GM18498 (cell line): ENCODE data around the gene LRFN2.

ENCODE experiments used
- ATAC-seq: cut with Tn5 transposase; IDR thresholded peaks from one replicate; pipeline ENCODE4 v1.9.1; 2021; ENCODE audit warnings: mild to moderate bottlenecking, moderate library complexity; ENCODE audit not compliant: unreplicated experiment

The LRFN2 gene

GRCh38 chr6:40386200-40386599, 201.0 kb downstream of the LRFN2 start:
- no peak for ATAC-seq

GRCh38 chr6:40383348-40384115, 203.6 kb downstream of the LRFN2 start:
- no peak for ATAC-seq

GRCh38 chr6:40380271-40380670, 206.9 kb downstream of the LRFN2 start:
- no peak for ATAC-seq

- ATAC-seq, result no peak
Observed at GRCh38 chr6:40379811-40380210, 207.4 kb downstream of the LRFN2 start.

GRCh38 chr6:40378725-40379074, 208.5 kb downstream of the LRFN2 start:
- ATAC-seq, result no peak

- ATAC-seq, result no peak
Observed at GRCh38 chr6:40378071-40378724, 209.0 kb downstream of the LRFN2 start.

- ATAC-seq, result no peak
Observed at GRCh38 chr6:40377173-40377806, 209.9 kb downstream of the LRFN2 start.

GRCh38 chr6:40376113-40376650, 211.0 kb downstream of the LRFN2 start:
- no peak for ATAC-seq

- no peak for ATAC-seq
Observed at GRCh38 chr6:40373267-40373666, 213.9 kb downstream of the LRFN2 start.

- ATAC-seq, result no peak
Observed at GRCh38 chr6:40371621-40372020, 215.5 kb downstream of the LRFN2 start.

GRCh38 chr6:40371095-40371494, 216.1 kb downstream of the LRFN2 start:
- no peak for ATAC-seq

GRCh38 chr6:40369891-40370290, 217.3 kb downstream of the LRFN2 start:
- ATAC-seq, result no peak

GRCh38 chr6:40369042-40369441, 218.1 kb downstream of the LRFN2 start:
- no peak for ATAC-seq

GRCh38 chr6:40362859-40363258, 224.3 kb downstream of the LRFN2 start:
- no peak for ATAC-seq

- no peak for ATAC-seq
Observed at GRCh38 chr6:40359808-40360207, 227.4 kb downstream of the LRFN2 start.

GRCh38 chr6:40358473-40359460, 228.4 kb downstream of the LRFN2 start:
- no peak for ATAC-seq

- ATAC-seq, result no peak
Observed at GRCh38 chr6:40356242-40356910, 230.8 kb downstream of the LRFN2 start.

- no peak for ATAC-seq
Observed at GRCh38 chr6:40355532-40355931, 231.6 kb downstream of the LRFN2 start.

- ATAC-seq, result no peak
Observed at GRCh38 chr6:40355066-40355465, 232.1 kb downstream of the LRFN2 start.

GRCh38 chr6:40353967-40354452, 233.2 kb downstream of the LRFN2 start:
- no peak for ATAC-seq
